ENCODE results near the gene INHA.

DNA sequence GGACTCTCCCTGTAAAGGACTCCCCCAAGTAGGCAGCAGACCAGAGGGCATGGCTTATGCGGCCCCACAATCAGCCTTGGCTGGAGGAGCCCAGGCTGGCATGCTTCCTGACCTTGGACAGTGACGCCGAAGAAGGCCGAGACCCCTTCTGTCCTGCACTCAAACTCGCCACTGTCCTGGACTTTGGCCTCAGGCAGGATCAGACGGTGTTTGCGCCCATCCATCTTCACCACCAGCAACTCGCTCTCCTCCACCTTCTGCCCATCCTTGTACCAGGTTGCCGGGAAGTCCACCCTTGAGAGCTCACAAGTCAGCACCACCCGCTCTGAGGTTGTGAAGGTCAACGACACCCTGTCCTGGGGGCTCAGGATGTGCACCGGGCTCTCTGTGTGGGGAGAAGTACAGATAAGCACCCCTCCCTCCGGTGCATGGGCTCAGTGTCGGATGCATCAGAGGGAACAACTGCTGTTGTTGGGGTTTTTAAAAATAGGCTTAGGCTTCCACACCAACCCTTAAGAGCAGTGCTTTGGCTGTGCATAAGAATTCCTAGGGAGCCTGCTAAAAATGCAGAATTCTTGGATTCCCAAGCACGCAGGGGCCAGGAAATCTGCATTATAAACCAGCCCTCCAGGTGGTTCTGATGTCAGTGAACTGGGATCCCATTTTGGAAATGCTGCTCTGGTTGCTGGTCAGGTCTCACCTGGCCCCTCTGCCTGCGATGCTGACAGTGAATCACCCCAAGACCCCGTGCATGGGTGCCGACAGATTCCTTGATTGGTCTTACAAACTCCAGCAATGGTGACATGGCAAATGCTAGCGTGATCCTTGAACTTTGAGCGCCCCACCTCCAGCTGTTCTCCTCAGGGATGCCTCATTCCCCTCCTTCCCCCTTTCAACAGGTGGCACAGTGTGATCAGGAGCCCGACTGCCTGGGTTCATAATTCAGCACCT is 6.7 kb upstream of the INHA start:
- TF ChIP-seq, protein P1, sequence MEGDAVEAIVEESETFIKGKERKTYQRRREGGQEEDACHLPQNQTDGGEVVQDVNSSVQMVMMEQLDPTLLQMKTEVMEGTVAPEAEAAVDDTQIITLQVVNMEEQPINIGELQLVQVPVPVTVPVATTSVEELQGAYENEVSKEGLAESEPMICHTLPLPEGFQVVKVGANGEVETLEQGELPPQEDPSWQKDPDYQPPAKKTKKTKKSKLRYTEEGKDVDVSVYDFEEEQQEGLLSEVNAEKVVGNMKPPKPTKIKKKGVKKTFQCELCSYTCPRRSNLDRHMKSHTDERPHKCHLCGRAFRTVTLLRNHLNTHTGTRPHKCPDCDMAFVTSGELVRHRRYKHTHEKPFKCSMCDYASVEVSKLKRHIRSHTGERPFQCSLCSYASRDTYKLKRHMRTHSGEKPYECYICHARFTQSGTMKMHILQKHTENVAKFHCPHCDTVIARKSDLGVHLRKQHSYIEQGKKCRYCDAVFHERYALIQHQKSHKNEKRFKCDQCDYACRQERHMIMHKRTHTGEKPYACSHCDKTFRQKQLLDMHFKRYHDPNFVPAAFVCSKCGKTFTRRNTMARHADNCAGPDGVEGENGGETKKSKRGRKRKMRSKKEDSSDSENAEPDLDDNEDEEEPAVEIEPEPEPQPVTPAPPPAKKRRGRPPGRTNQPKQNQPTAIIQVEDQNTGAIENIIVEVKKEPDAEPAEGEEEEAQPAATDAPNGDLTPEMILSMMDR (IDR thresholded peaks at IDR 0.05), result no peak
- TF ChIP-seq POLR2A (IDR thresholded peaks at IDR 0.05), result no peak

All from lower leg skin (tissue), 3 donors.